Heart left ventricle (tissue), 13 donors: ENCODE data around the gene BLOC1S6.

Experiments
- POLR2A ChIP-seq, 2 donors: fragments of 450-650 bp; IDR thresholded peaks; one replicate each; pipeline ENCODE4 v1.6.1; 2017; ENCODE audit warnings: antibody characterized with exemption in 2 of 2, mild to moderate bottlenecking in 2 of 2, moderate library complexity in 2 of 2
- TF ChIP-seq, protein P1 (sequence below), 12 donors: fragments of 200-600 bp; sonication (generic) in 4 of 12; IDR thresholded peaks; one replicate each; pipeline versions ENCODE4 v1.5.0 to v1.8.0; 2018 to 2022; ENCODE audit warnings: antibody characterized with exemption in 12 of 12, mild to moderate bottlenecking in 5 of 12
- donor health status: ischemic (EF 13 %, LVEDD 7.1; RV severe dilation, severe dysfunction).
- donor health status: DM: no; HTN: yes; CAD: no.
- donor health status: DM: no; HTN: no; CAD: no.
- donor health status: ischemic (EF 25% LVEDD 6.9; RV normal size, moderate dysfunction).
- donor health status: ischemic (EF 25% LVEDD 5.7; RV mildly dilated, moderate dysfunction).
- donor health status: ischemic (EF 35%, LVEDD 5.7; RV mildly dilated, moderate dysfunction).
- donor health status: nonischemic (EF 11% LVEDD 7.7; RV severe dilation, severe dysfunction).
- donor health status: DM: yes; HTN: yes; CAD: no.
- donor health status: PGD.
- donor health status: ischemic (EF 29% LVEDD 5.4; RV normal size, mild dysfunction).
- donor health status: nonischemic (EF 23%, LVEDD 6.1; RV moderate dilation, normal function).

DNA sequence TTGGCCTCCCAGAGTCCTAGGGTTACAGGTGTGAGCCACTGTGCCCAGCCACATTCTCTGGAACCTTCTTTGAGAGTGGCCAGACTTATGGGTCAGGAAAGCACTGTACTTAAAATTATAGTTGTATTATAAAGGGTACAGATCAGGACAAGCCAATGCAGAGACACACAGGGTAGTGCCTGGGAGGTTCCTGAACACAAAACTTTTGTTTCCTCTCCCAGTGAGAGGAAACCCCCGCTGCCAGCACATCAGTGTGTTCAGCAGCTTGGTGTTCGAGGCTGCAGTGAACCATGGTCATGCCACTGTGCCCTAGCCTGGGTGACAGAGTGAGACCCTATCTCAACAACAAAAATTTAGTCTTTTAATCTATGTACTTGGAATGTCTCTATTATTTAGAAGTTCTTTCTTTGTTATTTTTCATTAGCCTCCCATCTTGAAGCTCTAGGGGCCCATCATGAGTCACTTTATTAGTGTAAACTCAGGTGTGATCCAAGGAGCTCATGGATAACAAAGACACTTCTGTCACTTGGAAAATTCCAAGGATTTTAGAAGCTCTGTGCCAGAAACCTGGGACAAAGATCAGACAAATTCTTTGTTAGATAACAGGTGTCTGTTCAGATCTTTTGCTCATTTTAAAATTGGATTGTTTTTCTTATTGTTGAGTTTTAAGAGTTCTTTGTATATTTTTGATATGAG is 7.8 kb downstream of the BLOC1S6 start:
- TF ChIP-seq, protein P1, sequence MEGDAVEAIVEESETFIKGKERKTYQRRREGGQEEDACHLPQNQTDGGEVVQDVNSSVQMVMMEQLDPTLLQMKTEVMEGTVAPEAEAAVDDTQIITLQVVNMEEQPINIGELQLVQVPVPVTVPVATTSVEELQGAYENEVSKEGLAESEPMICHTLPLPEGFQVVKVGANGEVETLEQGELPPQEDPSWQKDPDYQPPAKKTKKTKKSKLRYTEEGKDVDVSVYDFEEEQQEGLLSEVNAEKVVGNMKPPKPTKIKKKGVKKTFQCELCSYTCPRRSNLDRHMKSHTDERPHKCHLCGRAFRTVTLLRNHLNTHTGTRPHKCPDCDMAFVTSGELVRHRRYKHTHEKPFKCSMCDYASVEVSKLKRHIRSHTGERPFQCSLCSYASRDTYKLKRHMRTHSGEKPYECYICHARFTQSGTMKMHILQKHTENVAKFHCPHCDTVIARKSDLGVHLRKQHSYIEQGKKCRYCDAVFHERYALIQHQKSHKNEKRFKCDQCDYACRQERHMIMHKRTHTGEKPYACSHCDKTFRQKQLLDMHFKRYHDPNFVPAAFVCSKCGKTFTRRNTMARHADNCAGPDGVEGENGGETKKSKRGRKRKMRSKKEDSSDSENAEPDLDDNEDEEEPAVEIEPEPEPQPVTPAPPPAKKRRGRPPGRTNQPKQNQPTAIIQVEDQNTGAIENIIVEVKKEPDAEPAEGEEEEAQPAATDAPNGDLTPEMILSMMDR (IDR thresholded peaks at IDR 0.05), result no peak
- TF ChIP-seq POLR2A (IDR thresholded peaks at IDR 0.05), result no peak
